Activated CD4-positive, alpha-beta T cell treated with anti-CD3 and anti-CD28 coated beads, Interleukin-2, Interleukin-6, amounts not matched to agents 100 ng/mL and 50 ng/mL, durations not matched to agents 16 hours and 8 hours (primary cell): ENCODE measurements around the gene SLC29A3.
"Not testable (repeated sequence)": the region's sequence is repeated elsewhere in the genome, so short reads cannot be mapped to it uniquely, and the experiment has no call there.

Experiments used
- DNase-seq: peaks from one replicate; pipeline ENCODE4 v3.0.0-alpha.2; 2020

SLC29A3 gene

DNA sequence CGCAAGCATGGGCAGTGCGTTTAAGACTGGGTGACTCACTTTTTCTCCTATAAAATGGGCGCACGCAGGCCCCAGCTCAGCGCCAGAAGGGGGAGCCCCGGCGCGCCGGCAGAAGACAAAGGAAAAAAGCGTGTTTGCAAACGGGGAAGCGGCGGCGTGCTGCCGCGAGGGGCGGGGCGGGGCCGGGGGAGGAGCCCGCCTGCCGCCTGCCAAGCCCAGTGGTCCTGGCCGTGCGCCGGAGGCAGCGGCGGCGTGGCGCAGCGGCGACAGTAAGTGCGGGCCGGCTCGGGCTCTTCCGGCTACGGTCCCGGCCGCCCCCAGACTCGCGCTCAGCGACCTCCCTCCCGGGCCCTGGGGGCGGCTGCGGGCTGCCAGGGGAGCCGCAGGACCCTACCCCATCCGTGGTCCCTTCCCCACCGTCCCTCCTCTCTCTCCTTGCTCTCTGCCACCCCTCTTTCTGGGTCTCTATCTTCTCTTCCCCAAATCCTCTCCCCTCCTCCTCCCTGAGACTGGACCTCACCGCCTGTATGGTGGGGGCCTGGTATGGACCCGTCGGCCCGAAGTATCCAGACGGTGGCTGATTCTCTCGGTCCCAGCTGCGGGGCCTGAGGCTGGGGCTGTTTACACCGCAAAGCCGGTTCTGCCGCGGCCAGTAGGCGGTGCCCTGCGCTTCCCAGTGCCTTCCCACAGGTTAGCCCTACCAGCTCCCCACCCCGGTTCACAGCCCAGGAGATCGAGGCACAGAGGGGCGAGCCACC, at the start of gene SLC29A3:
Gene SLC29A3 (plus strand): TSS at position 218 of the 758 bp plus-strand sequence. CDS start 51 bp downstream, at position 269.
- DNase-seq = peak; percentile 92

DNA sequence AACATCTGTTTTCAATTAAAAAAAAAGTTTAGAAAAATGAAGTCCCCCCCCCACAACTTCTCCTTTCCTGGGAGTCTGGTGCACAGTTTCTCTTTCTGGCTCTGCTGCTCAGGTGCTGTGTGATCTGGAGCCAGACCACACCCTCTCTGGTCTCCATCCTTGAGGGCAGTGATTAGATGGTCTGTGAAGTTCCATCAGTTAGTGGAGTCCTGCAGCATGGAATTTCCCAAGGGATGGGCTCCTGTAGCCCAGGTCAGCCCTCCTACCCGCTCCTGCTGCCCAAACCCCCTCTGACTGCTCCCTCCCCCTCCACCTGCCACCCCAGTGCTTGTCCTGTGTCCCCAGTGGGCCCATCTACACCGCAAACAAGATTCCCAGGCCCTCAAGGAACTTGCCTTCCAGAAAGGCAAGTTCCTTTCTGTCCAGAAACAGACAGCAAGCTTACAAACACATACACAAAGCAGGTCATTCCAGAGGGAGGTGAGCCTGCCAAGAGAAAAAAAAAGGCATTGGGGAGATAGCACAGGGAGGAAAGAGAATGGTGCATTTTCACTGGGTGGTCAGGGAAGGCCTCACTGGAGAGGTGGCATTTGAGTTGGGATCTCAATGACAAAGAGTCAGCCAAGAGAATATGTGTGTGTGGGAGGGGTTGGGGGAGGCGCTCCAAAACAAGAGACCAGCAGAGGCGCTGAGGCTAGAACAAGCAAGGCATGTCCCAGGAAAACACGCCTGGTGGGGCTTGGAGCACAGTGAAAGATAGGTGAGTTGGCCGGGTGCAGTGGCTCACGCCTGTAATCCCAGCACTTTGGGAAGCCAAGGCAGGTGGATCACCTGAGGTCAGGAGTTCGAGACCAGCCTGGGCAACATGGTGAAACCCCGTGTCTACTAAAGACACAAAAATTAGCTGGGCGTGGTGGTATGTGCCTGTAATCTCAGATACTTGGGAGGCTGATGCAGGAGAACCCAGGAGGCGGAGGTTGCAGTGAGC, 49.5 kb upstream of the SLC29A3 start:
- no peak for DNase-seq

DNA sequence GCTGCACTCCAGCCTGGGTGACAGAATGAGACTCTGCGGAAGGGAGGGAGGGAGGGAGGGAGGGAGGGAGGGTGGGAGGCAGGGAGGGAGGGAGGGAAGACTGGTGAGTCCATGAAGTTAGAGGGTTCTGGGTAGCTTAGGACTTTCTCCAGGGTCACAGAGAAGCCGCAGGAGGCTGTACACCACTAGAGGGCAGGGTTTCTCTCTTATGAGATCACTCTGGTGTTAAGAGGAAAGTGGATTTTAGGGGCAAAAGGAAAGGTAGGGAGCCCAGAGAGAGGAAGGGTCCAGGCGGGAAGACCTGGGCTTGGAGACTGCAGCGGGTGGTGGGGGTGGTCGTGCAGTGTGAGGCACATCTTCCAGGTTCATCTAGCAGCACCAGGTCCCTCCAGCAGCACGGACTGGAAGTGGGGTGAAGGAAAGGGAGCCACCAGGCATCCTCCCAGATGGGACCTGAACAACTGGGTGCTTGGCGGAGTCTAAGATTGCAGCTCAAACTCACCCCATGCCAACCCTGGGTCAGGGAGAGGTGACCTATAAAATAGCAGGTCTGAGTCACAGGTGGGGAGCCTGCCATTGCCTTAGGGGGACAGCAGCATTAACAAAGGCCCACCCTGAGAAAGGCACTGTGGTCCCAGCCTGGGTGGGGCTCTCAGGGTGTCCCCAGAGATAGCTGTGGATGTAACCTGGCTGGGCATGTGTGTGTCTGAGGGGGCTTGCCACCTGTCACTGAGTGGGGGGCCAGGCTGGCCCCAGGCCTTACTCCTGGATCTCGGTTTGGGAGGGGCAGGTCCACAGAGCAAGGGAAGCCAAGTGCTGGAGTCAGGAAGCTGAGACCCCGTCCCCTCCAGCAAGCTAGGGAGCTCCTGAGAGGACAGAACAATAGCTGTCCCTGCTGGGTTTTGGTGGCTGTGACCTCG, 48.5 kb upstream of the SLC29A3 start:
- peak; percentile 56 for DNase-seq

DNA sequence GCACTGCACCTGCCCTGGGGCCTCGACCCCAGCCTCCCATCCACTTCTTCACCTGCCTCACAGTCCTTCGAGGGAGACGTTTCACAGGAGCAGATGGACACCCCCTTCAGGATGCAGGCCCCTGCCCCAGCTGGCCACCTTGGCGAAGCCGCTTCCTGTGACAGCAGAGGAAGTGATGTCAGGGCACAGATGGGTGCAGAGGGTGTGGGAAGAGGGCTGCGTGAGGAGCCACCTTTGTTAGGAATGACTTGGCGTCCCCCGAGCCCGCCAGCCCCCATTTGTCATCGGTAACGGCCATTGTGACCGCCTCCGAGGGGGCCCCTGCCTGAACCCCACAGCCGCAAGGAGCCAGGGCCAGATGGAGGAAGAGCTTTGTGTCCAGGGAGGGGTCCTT, 47.4 kb upstream of the SLC29A3 start:
- DNase-seq = no peak

DNA sequence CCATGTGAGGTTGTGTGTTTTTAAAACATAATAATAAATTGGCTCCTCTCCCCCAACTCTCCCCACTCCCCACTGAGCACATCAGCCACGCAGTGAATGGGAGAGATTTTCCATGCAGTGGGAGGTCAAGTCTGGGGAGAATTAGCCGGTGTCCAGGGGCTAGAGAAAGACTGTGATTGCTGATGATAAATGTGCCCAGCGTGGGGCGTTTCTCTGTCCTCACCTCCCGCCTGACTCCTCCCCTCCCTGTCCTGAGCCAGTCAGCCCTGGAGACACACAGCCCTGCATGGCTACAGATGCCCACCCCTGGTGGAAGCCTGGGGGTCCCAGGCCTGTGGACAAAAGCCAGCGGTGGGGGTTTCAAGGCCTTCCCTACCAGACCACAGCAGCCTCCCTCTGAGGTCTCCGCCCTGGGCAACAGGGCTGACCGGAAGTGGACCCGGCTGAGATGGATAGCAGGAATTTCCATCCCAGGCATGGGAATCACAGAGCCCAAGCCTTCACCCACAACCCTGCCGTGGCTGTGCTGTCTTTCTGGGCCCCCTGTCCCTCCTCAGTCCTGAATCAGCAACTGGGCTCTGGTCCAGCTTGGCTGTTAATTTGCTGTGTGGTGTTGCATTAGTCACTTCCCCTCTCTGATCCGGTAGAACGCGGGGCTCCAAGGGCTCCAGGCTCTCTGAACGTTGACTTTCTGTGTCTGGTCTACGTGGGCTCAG, 46.8 kb upstream of the SLC29A3 start:
- no peak for DNase-seq

DNA sequence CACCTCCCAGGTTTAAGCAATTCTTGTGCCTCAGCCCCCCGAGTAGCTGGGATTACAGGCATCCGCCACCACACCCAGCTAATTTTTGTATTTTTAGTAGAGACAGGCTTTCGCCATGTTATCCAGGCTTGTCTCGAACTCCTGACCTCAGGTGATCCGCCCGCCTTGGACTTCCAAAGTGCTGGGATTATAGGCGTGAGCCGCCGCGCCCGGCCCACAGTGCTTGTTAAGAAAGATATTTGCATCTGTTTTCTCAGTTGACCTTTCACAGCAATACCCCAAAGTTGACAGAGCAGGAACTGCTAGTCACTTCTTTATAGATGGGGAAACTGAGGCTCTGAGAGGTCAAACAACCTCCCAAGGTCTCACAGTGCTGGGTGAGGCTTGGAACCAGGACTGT, 46.1 kb upstream of the SLC29A3 start:
- DNase-seq = not testable (repeated sequence)

DNA sequence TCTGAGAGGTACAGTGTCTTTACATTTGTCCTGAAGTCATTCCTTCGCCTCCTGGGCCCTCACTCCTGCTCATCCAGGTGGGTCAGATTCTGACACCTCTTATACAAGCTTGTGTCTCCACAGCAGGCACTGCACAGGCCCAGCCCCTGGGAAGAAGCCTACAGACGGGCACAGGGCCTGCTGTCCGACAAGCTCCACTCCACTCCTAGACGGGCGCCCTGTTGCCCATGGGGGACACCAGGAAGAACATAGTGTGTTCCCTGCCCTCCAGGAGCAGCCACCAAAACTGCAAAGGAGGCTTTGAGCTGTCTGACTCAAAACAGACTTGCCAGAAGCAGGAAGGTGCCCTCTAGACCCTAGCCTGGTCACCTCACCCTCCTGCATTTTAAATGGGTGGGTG, 45.6 kb upstream of the SLC29A3 start:
- DNase-seq = no peak

DNA sequence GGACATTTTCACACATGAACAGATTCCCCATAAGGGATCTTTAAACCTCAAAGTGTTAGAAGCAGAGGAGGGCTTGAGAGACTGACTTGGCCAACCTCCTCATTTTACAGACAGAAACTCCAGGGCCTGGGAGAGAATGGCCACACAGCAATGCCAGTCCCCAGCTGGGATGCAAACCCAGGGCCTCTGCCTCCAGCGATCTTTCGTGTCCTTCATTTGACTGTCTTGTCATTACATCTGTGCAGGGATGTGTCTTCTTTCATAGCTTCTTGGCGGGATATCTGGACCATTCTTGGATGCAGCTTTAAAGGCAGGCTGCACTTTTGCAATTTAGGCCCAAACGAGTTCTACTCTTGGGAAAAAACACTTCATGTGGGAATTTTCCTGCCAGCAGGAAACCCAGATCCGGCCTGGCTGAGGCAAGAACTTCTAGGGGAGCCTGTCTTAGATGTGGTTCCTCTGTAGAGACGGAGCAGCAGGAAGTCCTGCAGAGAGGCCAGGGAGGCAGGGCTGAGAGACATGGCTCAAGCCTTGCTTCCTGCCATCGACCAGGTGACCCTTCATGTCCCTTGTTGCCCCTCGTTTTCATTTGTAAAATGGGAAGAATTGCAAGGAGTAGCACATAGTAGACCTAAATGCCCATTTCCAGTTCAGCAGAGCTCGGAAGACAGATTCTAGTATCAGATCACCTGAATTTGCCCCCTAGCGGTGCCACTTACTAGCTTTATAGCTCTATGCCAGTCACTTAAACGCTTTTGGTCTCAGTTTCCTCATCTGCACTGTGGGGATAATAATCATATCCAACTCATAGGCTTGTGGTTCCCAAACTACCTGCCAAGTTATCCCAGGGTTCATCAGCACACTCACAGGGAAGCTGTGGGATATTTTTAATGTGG, 43.9 kb upstream of the SLC29A3 start:
- DNase-seq = no peak

DNA sequence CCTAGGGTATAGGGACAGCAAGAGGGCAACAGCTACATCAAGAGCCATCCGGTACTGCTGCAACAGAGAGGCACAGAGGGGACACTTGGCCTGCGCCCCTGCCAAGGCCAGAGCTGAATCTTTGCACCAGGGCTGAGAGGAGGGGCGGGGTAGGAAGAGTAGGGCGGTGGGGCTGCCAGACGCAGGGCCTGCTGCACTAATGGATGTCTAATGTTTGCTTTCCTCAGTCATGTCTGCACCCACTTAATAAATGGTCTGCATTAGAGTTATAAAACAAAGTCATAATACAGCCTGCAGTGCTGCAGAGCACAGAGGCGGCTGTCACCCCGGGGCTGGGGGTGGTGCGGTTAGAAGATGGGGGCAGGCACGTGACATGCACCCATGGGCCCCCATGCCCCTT, 42.2 kb upstream of the SLC29A3 start:
- no peak for DNase-seq

DNA sequence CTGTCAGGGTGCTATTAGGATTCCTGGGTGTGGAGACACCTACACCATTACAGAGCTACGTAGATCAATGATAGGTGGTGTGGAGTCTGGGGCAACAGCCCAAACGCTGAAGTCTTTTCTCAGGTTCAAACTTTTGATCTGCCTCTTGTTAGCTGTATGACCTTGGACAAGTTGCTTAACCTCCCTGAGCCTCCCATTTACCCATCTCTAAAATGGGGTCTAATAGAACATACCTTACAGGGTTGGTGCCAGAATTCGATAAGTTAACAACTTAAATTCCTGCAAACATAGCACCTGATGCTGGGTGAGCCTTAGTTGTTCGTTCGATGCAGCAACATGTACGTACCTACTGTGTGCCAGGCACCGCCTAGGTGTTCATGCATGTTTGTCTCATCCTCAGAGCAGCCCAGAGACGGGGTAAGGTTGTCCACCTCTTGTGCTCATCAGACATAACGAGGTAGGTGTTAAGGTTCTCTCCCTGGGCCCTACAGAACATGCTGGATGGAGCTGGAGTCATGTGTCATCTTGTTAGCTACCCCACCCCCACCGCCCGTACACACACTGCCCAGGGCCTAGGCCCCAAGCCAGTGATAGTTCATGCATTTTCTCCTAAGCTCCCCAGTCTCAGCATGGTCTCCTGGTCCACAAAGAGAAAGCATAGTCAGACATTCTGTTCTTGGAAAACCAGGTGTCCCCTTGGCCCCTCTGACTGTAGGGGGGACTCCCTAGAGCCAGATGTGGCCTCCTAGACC, 41.0 kb upstream of the SLC29A3 start:
- no peak for DNase-seq

DNA sequence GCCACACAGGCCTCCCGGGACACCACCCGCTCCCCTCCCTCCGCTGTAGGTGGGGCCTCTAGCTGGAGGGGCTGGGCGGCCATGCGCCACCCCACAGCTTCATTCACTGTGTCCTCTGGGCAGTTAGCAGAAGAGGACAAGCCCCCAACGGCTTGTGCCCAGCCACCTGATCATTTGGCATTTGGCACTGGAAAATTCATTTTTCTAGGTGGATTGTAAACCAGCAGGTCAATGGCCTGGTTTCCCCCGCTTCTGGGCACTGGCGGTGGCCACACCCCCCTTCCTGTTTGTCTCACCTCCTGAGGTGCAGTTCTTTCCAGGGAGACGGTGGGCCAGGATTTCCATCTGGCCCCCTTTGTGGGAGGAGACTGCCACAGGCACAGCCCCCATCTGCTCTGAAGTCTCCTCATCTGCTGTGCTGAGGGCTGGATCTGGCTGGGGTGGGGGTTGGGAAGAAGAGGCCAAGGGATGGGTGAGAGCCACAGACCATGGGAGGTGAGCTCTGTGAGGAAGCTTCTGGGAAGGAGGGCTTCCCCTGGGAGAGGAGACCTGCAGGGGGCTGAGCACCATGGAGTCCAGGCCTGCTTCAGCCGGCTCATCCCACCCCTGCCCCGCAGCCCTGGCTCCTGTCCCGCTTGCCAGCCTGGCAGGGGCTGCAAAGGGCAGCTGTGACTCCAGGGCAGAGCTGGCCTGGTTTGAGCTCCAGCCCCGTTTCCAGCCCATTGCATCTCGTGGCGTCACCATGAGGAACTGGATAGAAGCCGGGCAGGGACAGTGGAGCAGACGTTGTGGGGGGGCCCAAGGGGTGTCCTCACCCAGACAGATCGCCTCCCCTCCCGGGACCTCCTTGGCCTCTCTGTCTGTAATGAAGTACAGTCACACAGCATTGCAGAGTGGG, 40.1 kb upstream of the SLC29A3 start:
- no peak for DNase-seq

DNA sequence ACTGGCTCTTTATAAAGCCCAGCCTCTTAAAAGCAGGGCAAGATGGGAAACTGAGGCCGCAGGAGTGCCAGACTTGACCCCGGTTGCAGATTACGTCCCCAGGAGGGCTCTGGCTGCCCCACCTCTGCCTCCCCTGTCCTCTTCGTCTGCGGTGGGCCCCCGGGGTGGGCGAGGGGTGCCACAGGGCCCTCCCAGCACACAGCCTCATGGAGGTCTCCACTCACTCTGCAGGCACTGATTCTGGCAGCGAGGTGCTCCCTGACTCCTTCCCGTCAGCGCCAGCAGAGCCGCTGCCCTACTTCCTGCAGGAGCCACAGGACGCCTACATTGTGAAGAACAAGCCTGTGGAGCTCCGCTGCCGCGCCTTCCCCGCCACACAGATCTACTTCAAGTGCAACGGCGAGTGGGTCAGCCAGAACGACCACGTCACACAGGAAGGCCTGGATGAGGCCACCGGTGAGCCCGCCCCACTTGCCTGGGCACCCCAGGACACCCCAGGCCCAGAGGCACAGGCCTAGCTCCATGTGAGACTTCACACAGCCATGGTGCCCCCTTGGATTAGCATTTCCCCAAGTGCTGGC, 39.4 kb upstream of the SLC29A3 start:
- DNase-seq = no peak

DNA sequence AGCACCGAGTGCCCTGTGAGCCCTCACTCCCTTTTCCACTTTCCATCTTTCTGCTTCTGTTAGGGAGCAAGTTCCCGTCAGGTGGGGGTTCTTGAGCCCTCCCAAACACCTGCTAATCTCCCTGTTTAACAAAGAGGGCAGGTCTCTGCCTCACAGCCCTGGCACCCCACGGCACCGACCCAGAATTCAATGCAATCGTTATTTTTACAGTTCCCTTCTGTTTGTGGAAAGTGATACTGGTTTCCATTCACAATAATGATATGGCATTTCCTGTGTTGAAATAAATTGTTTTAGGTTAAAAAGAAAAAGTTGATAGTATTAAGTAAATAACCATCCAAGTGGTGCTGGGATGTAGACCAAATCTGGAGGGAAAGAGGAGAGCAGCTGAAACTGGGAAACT, 38.8 kb upstream of the SLC29A3 start:
- no peak for DNase-seq

DNA sequence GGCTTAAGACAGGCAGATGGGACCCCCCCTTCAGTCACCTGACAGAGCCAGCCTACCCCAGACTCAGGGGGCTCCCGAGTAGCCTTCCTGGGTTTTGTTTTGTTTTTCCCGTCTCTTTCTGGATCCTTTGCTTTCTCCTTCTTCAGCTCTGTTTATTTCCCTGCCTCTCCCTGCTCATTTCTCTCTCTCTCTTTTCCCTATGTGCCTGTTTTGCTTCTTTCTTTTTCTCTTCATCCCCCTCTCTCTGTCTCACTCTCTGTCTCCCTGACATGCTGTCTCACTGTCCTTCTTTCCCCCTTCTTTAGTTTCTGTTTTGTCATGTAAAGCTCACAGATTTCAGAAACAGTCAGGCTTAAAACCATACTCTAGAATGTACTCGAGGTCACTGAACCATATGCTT, 38.2 kb upstream of the SLC29A3 start:
- DNase-seq = no peak

DNA sequence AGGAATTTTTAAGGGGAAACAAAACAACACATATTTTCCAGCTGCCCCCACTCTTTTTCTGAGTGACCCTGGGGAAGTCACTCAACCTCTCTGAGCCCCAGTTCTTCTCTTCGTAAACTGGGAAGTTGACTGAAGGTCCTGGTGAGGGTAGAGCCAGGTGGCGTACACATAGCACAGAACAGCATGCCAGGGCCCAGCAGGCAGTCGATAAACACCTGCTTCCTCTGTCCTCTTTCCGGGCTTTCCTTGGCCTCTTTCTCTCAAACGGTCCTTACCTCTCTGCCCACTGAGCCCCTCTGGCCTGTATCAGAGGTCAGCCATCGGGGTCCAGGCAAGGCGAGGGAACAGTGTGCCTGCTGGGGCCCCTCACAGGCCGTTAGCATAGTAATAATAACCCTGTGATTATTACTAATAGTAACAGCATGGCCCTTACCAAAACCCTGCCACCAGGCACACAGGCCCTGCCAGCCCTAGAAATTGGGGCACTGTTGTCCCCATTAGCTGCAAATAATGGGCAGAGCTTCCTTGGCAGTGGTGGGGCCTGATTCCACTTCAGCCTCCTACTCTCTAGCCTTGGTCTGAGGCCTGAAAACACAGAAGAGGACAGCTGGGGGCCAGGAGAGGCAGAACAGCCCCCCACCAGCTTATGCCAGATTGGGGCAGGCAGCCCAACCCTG, 37.3 kb upstream of the SLC29A3 start:
- DNase-seq = no peak

DNA sequence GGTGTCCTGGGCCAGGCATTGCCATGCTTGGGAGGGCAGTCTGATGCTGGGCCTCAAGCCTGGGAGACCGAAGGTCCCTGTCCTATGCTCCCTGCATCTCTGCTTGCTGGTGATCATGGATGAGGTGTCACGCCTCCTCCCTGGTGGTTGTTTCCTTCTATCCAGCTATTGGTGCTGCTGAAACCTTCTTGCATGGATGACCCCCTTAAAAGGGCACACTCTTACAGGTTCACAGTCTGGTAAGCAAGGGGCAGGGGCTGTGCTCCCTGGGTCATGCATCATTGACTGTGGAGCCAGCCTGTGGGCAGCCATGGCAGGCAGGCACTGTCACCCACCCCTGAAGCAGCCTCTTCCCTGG, 36.8 kb upstream of the SLC29A3 start:
- no peak for DNase-seq

DNA sequence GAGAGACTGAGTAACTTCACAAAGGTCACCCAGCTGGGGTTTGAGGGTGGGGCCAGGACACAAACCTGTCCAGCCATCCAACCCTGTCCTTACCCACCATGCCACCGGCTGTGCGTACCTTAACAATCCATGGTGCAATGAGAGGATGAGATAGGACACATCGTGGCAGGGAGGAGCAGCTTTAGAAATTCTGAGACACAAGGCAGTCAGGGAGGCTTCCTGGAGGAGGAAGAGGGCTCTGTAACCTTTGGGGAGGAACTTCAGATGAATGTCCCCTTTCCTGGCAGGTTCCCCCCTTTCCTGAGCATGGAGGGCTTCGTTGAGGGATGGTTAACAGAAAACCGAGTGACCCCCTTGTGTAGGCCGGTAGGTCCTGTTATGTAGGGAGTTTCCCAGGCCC, 35.6 kb upstream of the SLC29A3 start:
- no peak for DNase-seq

DNA sequence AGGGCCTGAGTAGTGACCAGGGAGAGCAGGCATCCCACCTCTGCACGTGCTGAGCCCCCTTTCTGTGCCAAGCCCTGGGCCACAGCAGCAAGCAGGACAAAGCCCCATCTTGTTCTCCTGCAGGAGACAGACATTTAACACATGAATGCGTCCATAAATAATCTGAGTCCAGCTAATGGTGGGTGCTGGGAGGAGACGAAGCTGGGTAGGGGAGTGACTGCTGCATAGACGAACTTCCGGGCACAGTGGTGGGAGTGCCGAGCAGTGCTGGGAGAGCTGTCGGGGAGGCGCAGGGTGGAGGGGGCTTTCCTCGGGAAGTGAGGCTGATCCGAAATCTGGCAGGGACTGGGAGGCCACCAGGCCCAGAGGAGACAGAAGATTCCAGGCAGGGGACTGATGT, 35.2 kb upstream of the SLC29A3 start:
- DNase-seq = no peak
